Activated CD4-positive, alpha-beta memory T cell treated with anti-CD3 and anti-CD28 coated beads for 36 hours (primary cell): ENCODE data around the gene UBE2B. TPM values are rescaled to one million over a fixed set of nuclear protein-coding genes. Genes with fewer than 3 reads are reported as not detected.
"Not testable (repeated sequence)": the region's sequence is repeated elsewhere in the genome, so short reads cannot be mapped to it uniquely, and the experiment has no call there.

ENCODE experiments used
- CTCF ChIA-PET: fragments of 350-600 bp; sonication (Branson Sonifier 250); formaldehyde crosslinking; loops from one replicate; lab custom pipeline; 2021; ENCODE audit warnings: antibody characterized with exemption, inconsistent platforms; lab: Charles Lee
- POLR2A ChIA-PET: fragments of 350-600 bp; sonication (Branson Sonifier 250); formaldehyde crosslinking; loops from one replicate; lab custom pipeline; 2021; ENCODE audit warnings: antibody characterized with exemption; lab: Charles Lee
- DNase-seq: peaks from one replicate; pipeline ENCODE4 v3.0.0-alpha.2; 2020
- H3K27ac Mint-ChIP-seq: one replicate; pipeline ENCODE4 v1.8.0; 2021; ENCODE audit warnings: mixed read lengths
- H3K27me3 Mint-ChIP-seq: one replicate; pipeline ENCODE4 v1.8.0; 2021; ENCODE audit warnings: mixed read lengths
- H3K36me3 Mint-ChIP-seq: one replicate; pipeline ENCODE4 v1.8.0; 2021; ENCODE audit warnings: mixed read lengths
- H3K4me1 Mint-ChIP-seq: one replicate; pipeline ENCODE4 v1.8.0; 2021; ENCODE audit warnings: low read depth, mixed read lengths
- H3K4me3 Mint-ChIP-seq: one replicate; pipeline ENCODE4 v1.8.0; 2021; ENCODE audit warnings: mild to moderate bottlenecking, mixed read lengths
- H3K9me3 Mint-ChIP-seq: one replicate; pipeline ENCODE4 v1.8.0; 2021; ENCODE audit warnings: mixed read lengths
- intact Hi-C: fragments of 100-400 bp; cut with micrococcal nuclease; formaldehyde crosslinking; loops from one replicate; pipeline ENCODE4 v1.15.1; 2023
- total RNA-seq, 2 experiments: library from RNA; stranded (reverse); gene quantifications; one replicate each; pipeline ENCODE4 v1.2.3, GENCODE V29; 2021

The UBE2B gene
- total RNA-seq, 2 experiments from 2014 or later = 124 TPM

GRCh38 chr5:134421038-134421437 lies 49.7 kb downstream of the UBE2B start:
- H3K4me1 Mint-ChIP-seq, H3K27me3 Mint-ChIP-seq, POLR2A ChIA-PET, CTCF ChIA-PET, DNase-seq, H3K9me3 Mint-ChIP-seq, intact Hi-C loops, H3K27ac Mint-ChIP-seq, H3K4me3 Mint-ChIP-seq, H3K36me3 Mint-ChIP-seq: not testable (repeated sequence)

- Mint-ChIP-seq H3K27me3 (no peaks in the 10 kb centered on the region), H3K4me1 (no peaks in the 10 kb centered on the region), H3K27ac (no peak overlapping the region), H3K9me3 (no peaks in the 10 kb centered on the region), H3K4me3 (no peak overlapping the region), H3K36me3 (no peaks in the 10 kb centered on the region)
- CTCF ChIA-PET = no interaction called here
- POLR2A ChIA-PET = no interaction called here
- intact Hi-C loops = no loop called here
- DNase-seq = no peak
These were observed 51.5 kb downstream of the UBE2B start for GRCh38 chr5:134422791-134423365.

GRCh38 chr5:134423376-134423775 lies 52.0 kb downstream of the UBE2B start:
- POLR2A ChIA-PET = no interaction called here
- DNase-seq = no peak
- Mint-ChIP-seq H3K4me1 (no peaks in the 10 kb centered on the region), H3K4me3 (no peak overlapping the region), H3K36me3 (no peaks in the 10 kb centered on the region), H3K9me3 (no peaks in the 10 kb centered on the region), H3K27ac (no peak overlapping the region), H3K27me3 (no peaks in the 10 kb centered on the region)
- CTCF ChIA-PET = interaction anchor here (0.5 kb wide), 1 partner anchor 19 kb away, joined by 3 read pairs; no protein-coding TSS in a partner anchor
- intact Hi-C loops = no loop called here

- CTCF ChIA-PET = interaction anchor here (0.8 to 1.3 kb wide), 2 partner anchors 11 to 160 kb away, joined by 3 to 4 read pairs; no protein-coding TSS in a partner anchor
- no peak overlapping the region for H3K4me3 Mint-ChIP-seq
- intact Hi-C loops = no loop called here
- no peaks in the 10 kb centered on the region for H3K27me3 Mint-ChIP-seq
- H3K4me1 Mint-ChIP-seq = no peaks in the 10 kb centered on the region
- POLR2A ChIA-PET = interaction anchor here (0.5 kb wide), 1 partner anchor 107 kb away, joined by 3 read pairs; no protein-coding TSS in a partner anchor
- no peak overlapping the region for H3K27ac Mint-ChIP-seq
- H3K9me3 Mint-ChIP-seq = no peaks in the 10 kb centered on the region
- no peaks in the 10 kb centered on the region for H3K36me3 Mint-ChIP-seq
- DNase-seq = no peak
These were observed 55.0 kb downstream of the UBE2B start for GRCh38 chr5:134426361-134426760.

GRCh38 chr5:134427540-134428041 lies 56.2 kb downstream of the UBE2B start:
- H3K9me3 Mint-ChIP-seq = no peaks in the 10 kb centered on the region
- ChIA-PET CTCF (interaction anchor here (1.5 kb wide), 1 partner anchor 16 kb away, joined by 4 read pairs; the partner anchor contains the start of gene CDKN2AIPNL), POLR2A (no interaction called here)
- DNase-seq = no peak
- no peaks in the 10 kb centered on the region for H3K36me3 Mint-ChIP-seq
- intact Hi-C loops = no loop called here
- H3K4me3 Mint-ChIP-seq = no peak overlapping the region
- no peak overlapping the region for H3K27ac Mint-ChIP-seq
- H3K4me1 Mint-ChIP-seq = peaks cover 7% of the 10 kb centered on the region
- H3K27me3 Mint-ChIP-seq = no peaks in the 10 kb centered on the region

GRCh38 chr5:134430001-134430569 lies 58.7 kb downstream of the UBE2B start:
- DNase-seq = no peak
- intact Hi-C loops = no loop called here
- Mint-ChIP-seq H3K4me1 (peaks cover 13% of the 10 kb centered on the region), H3K36me3 (no peaks in the 10 kb centered on the region), H3K27ac (no peak overlapping the region), H3K27me3 (no peaks in the 10 kb centered on the region), H3K4me3 (no peak overlapping the region), H3K9me3 (no peaks in the 10 kb centered on the region)
- POLR2A ChIA-PET = no interaction called here
- CTCF ChIA-PET = interaction anchor here (0.9 to 1.0 kb wide), 2 partner anchors 156 to 157 kb away, joined by 3 read pairs; no protein-coding TSS in a partner anchor

- CTCF ChIA-PET = no interaction called here
- Mint-ChIP-seq H3K4me1 (peaks cover 30% of the 10 kb centered on the region), H3K9me3 (no peaks in the 10 kb centered on the region), H3K27ac (no peak overlapping the region), H3K4me3 (no peak overlapping the region), H3K27me3 (no peaks in the 10 kb centered on the region), H3K36me3 (no peaks in the 10 kb centered on the region)
- POLR2A ChIA-PET = no interaction called here
- intact Hi-C loops = no loop called here
- DNase-seq = peak; percentile 49
These were observed 60.8 kb downstream of the UBE2B start for GRCh38 chr5:134432174-134432573.

- H3K9me3 Mint-ChIP-seq = no peaks in the 10 kb centered on the region
- no peaks in the 10 kb centered on the region for H3K36me3 Mint-ChIP-seq
- H3K4me1 Mint-ChIP-seq = peaks cover 33% of the 10 kb centered on the region
- peak overlapping the region; percentile 9 for H3K27ac Mint-ChIP-seq
- no peak overlapping the region for H3K4me3 Mint-ChIP-seq
- DNase-seq = no peak
- ChIA-PET POLR2A (no interaction called here), CTCF (no interaction called here)
- no peaks in the 10 kb centered on the region for H3K27me3 Mint-ChIP-seq
- intact Hi-C loops = no loop called here
These were observed 61.4 kb downstream of the UBE2B start for GRCh38 chr5:134432677-134433359.

- Mint-ChIP-seq H3K27me3 (no peaks in the 10 kb centered on the region), H3K9me3 (no peaks in the 10 kb centered on the region), H3K36me3 (no peaks in the 10 kb centered on the region), H3K4me3 (no peak overlapping the region), H3K4me1 (peaks cover 33% of the 10 kb centered on the region), H3K27ac (peak overlapping the region; percentile 25)
- intact Hi-C loops = no loop called here
- CTCF ChIA-PET = interaction anchor here (2.1 kb wide), 1 partner anchor 24 kb away, joined by 9 read pairs; the partner anchor contains the start of gene CDKN2AIPNL
- POLR2A ChIA-PET = interaction anchor here (1.7 to 2.3 kb wide), 2 partner anchors 30 to 68 kb away, joined by 4 to 7 read pairs; no protein-coding TSS in a partner anchor
- peak; percentile 63 for DNase-seq
These were observed 64.2 kb downstream of the UBE2B start for GRCh38 chr5:134435560-134435959.

GRCh38 chr5:134436523-134437339 lies 65.4 kb downstream of the UBE2B start:
- Mint-ChIP-seq H3K9me3 (no peaks in the 10 kb centered on the region), H3K36me3 (no peaks in the 10 kb centered on the region), H3K4me1 (peaks cover 33% of the 10 kb centered on the region), H3K27me3 (no peaks in the 10 kb centered on the region), H3K4me3 (peak overlapping the region; percentile 9), H3K27ac (peak overlapping the region; percentile 77)
- DNase-seq = peak; percentile 84
- intact Hi-C loops = loop anchor here (1.0 to 2.0 kb wide), 2 partner anchors 66 to 90 kb away; no protein-coding TSS in a partner anchor
- POLR2A ChIA-PET = interaction anchor here (0.5 to 2.3 kb wide), 7 partner anchors 12 to 425 kb away, joined by 3 to 7 read pairs (median 3); partner anchors contain the start of gene UBE2B
- CTCF ChIA-PET = interaction anchor here (0.6 to 2.1 kb wide), 7 partner anchors 11 to 151 kb away, joined by 3 to 9 read pairs (median 3); partner anchors contain the start of genes CDKN2AIPNL and JADE2

- H3K4me3 Mint-ChIP-seq = no peak overlapping the region
- peak overlapping the region; percentile 77 for H3K27ac Mint-ChIP-seq
- H3K27me3 Mint-ChIP-seq = no peaks in the 10 kb centered on the region
- H3K9me3 Mint-ChIP-seq = no peaks in the 10 kb centered on the region
- POLR2A ChIA-PET = interaction anchor here (1.0 to 2.3 kb wide), 6 partner anchors 11 to 90 kb away, joined by 3 to 7 read pairs (median 4); partner anchors contain the start of gene UBE2B
- no peaks in the 10 kb centered on the region for H3K36me3 Mint-ChIP-seq
- peaks cover 28% of the 10 kb centered on the region for H3K4me1 Mint-ChIP-seq
- no peak for DNase-seq
- intact Hi-C loops = loop anchor here (1.0 to 2.0 kb wide), 2 partner anchors 65 to 89 kb away; no protein-coding TSS in a partner anchor
- CTCF ChIA-PET = interaction anchor here (0.6 to 2.1 kb wide), 6 partner anchors 10 to 150 kb away, joined by 3 to 9 read pairs (median 4); partner anchors contain the start of gene CDKN2AIPNL
These were observed 66.0 kb downstream of the UBE2B start for GRCh38 chr5:134437340-134437846.
